ENCODE results near the gene MAP3K12. TPM values are rescaled to one million over a fixed set of nuclear protein-coding genes. Genes with fewer than 3 reads are reported as not detected.

The MAP3K12 gene
- total RNA-seq, 3 donors from 2014 or later (not counting 1 experiment from before 2014, with no cell fraction given), result 15.3 to 21.8 (median 21.8) TPM

- H3K9me3 Mint-ChIP-seq, result no peaks in the 10 kb centered on the region
- no peak for TF ChIP-seq CTCF (IDR thresholded peaks at IDR 0.05)
- H3K36me3 ChIP-seq (ENCODE audit: control insufficient read depth, insufficient read depth, low read length), result peaks cover 26% of the 10 kb centered on the region
- H3K9me3 ChIP-seq (ENCODE audit: control insufficient read depth, insufficient read depth, low read length), result no peaks in the 10 kb centered on the region
- H3K27ac Mint-ChIP-seq, result peak overlapping the region in 1 of 2 donors; percentile 58
- H3K4me1 ChIP-seq (ENCODE audit: control insufficient read depth, insufficient read depth, low read length), result peaks cover 20% of the 10 kb centered on the region
- 93% methylated on average over 18 of the region's 19 CpGs for WGBS (ENCODE audit: insufficient coverage)
- DNase-seq (no peak), ATAC-seq (no peak)
- H3K4me3 Mint-ChIP-seq, result no peak overlapping the region
- intact Hi-C loops (cut with micrococcal nuclease), result loop anchor here (10.0 kb wide), 2 partner anchors 181 to 301 kb away; partner anchors contain the start of genes AAAS and ITGB7
- H3K27ac ChIP-seq (ENCODE audit: low read length), result no peak overlapping the region
- H3K27me3 ChIP-seq (ENCODE audit: control insufficient read depth, insufficient read depth, low read length), result no peaks in the 10 kb centered on the region
- no peaks in the 10 kb centered on the region for H3K36me3 Mint-ChIP-seq
- H3K27me3 Mint-ChIP-seq (ENCODE audit: low read depth in 2 of 2), result no peaks in the 10 kb centered on the region
- peaks cover 12 to 15% of the 10 kb centered on the region in 2 donors for H3K4me1 Mint-ChIP-seq
- H3K4me3 ChIP-seq (ENCODE audit: low read length), result no peak overlapping the region
These were observed 6.5 kb upstream of the MAP3K12 start for GRCh38 chr12:53505555-53506449.

- Histone ChIP-seq H3K4me3 (ENCODE audit: low read length) (no peak overlapping the region), H3K36me3 (ENCODE audit: control insufficient read depth, insufficient read depth, low read length) (peaks cover 23% of the 10 kb centered on the region), H3K4me1 (ENCODE audit: control insufficient read depth, insufficient read depth, low read length) (peaks cover 24% of the 10 kb centered on the region), H3K27ac (ENCODE audit: low read length) (no peak overlapping the region), H3K9me3 (ENCODE audit: control insufficient read depth, insufficient read depth, low read length) (no peaks in the 10 kb centered on the region), H3K27me3 (ENCODE audit: control insufficient read depth, insufficient read depth, low read length) (no peaks in the 10 kb centered on the region)
- DNase-seq, result no peak
- TF ChIP-seq CTCF (IDR thresholded peaks at IDR 0.05), result no peak
- no peaks in the 10 kb centered on the region for H3K9me3 Mint-ChIP-seq
- no peak overlapping the region for H3K4me3 Mint-ChIP-seq
- intact Hi-C loops (cut with micrococcal nuclease), result loop anchor here (10.0 kb wide), 2 partner anchors 180 to 300 kb away; partner anchors contain the start of genes AAAS and ITGB7
- H3K36me3 Mint-ChIP-seq, result no peaks in the 10 kb centered on the region
- H3K27ac Mint-ChIP-seq, result peak overlapping the region in 1 of 2 donors; percentile 58
- WGBS (ENCODE audit: insufficient coverage), result 91% methylated on average over 10 of the region's 10 CpGs
- H3K4me1 Mint-ChIP-seq, result peaks cover 15 to 20% of the 10 kb centered on the region in 2 donors
- no peaks in the 10 kb centered on the region for H3K27me3 Mint-ChIP-seq (ENCODE audit: low read depth in 2 of 2)
- no peak for ATAC-seq
These were observed 5.8 kb upstream of the MAP3K12 start for GRCh38 chr12:53505086-53505485.

- 92% methylated on average over 12 of the region's 14 CpGs for WGBS (ENCODE audit: insufficient coverage)
- Histone ChIP-seq H3K4me3 (ENCODE audit: low read length) (no peak overlapping the region), H3K9me3 (ENCODE audit: control insufficient read depth, insufficient read depth, low read length) (no peaks in the 10 kb centered on the region), H3K27ac (ENCODE audit: low read length) (no peak overlapping the region), H3K4me1 (ENCODE audit: control insufficient read depth, insufficient read depth, low read length) (peaks cover 31% of the 10 kb centered on the region), H3K27me3 (ENCODE audit: control insufficient read depth, insufficient read depth, low read length) (no peaks in the 10 kb centered on the region), H3K36me3 (ENCODE audit: control insufficient read depth, insufficient read depth, low read length) (peaks cover 23% of the 10 kb centered on the region)
- Mint-ChIP-seq H3K4me3 (no peak overlapping the region), H3K9me3 (no peaks in the 10 kb centered on the region), H3K27me3 (ENCODE audit: low read depth in 2 of 2) (no peaks in the 10 kb centered on the region), H3K27ac (peak overlapping the region in 1 of 2 donors; percentile 58), H3K36me3 (no peaks in the 10 kb centered on the region), H3K4me1 (peaks cover 21 to 28% of the 10 kb centered on the region in 2 donors)
- intact Hi-C loops (cut with micrococcal nuclease), result loop anchor here (10.0 kb wide), 2 partner anchors 179 to 299 kb away; partner anchors contain the start of genes AAAS and ITGB7
- DNase-seq, result no peak
- ATAC-seq, result no peak
- TF ChIP-seq CTCF (IDR thresholded peaks at IDR 0.05), result no peak
These were observed 5.0 kb upstream of the MAP3K12 start for GRCh38 chr12:53504004-53504920.

Data from natural killer cell (primary cell).